Activated CD4-positive, alpha-beta T cell treated with anti-CD3 and anti-CD28 coated beads, Interleukin-2, amount 50 U/mL, for 4 hours (primary cell): ENCODE data around the gene AOPEP.

Source experiments
- DNase-seq, 2 experiments: peaks; one replicate each; pipeline ENCODE4 v3.0.0-alpha.2; 2020

The AOPEP gene

DNA sequence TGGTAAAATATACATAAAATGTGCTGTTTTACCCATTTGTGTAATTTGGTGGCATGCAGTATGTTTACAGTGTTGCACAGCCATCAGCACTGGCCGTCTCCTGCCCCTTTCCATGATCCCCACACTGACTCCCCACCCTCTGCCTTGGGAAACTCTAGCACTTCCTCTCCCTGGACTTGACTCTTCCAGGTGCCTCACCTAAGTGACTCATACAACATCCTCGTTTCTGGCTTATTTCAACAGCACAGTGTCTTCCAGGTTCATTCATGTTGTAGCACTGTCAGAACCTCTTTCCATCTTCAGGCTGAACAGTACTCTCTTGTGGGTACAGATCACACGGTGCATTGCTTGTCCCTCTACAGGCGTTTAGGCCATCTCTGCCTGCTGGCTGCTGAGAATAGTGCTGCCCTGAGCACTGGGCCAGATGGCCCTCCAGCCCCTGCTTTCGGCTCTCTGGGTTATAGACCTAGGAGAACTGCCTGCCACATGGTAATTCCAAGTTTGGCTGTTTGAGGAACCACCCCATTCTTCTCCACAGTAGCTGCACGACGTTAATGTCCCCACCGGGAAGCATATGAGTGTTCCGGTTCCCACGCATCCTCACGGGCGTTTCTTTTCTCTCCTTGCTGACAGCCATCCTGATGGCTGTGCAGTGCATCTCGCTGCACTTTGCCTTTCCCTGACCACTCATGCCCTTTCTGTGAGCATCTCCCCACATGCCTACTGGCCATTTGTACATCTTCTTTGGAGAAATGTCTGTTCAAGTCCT is 379.2 kb downstream of the AOPEP start:
- DNase-seq = no peak

DNA sequence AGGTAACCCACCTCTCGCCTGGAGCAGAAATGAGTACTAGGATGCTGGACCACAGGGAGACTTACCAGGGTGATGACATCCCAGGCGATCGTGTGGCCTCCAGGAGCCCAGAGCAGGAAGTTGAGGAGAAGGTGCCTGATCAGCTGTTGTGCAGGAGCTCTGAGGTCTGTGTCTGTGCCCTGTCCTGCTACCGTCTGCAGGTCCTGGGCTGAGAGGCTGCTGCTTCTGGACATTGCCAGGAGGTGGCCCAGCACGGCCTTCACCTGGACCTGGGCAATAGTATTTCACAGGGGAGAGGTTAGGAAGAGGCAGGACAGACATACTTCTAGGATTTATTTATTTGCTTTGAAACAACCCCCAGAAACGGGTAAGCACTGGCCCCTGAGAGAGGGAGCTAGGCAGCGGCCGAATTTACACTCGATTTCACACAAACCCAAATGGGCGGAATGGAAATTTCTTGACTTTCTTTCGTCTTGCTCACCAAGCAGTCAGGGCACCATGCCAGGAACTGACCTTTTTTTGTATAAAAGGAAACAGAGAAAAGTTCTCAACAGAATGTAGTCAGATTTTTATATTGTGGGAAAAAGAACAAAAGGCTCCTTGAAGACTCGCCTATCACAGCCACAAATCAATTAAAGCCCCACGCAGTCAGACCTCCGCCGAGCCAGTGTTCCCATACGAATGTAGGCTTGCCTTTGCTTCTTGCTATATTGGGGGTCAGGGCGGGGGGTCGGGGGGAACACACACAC is 380.7 kb downstream of the AOPEP start:
- DNase-seq = no peak

DNA sequence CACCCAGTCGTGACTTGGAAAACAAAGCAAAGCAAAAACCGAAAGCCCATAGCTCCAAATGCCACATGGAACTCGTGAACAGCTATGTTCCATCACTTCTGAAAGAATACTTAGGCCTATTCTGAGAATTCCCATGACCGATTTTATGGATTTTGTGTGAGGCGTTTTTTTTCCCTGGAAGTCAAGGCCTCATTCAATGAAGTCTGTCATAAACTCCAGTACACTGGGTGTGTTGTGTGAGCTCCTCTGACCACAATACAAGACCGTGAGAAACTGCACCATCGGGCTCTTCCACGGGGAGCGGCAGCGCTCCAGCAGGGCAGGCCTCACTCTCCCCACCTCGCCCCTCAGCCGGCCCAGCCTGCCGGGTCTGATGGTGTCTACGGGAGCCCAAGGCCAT is 381.5 kb downstream of the AOPEP start:
- DNase-seq = no peak

DNA sequence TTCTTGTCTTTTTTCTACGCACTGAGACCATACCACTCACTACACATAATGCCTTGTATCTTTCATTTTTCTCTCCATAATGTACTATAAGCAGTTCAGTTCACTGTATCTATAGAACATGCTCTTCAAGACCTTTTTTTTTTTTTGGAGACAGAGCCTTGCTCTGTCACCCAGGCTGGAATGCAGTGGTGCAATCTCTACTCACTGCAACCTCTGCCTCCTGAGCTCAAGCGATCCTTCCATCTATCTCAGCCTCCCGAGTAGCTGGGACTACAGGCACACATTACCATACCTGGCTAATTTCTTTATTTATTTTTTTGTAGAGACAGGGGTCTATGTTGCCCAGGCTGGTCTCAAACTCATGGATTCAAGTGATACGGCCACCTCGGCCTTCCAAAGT is 382.3 kb downstream of the AOPEP start:
- no peak for DNase-seq

DNA sequence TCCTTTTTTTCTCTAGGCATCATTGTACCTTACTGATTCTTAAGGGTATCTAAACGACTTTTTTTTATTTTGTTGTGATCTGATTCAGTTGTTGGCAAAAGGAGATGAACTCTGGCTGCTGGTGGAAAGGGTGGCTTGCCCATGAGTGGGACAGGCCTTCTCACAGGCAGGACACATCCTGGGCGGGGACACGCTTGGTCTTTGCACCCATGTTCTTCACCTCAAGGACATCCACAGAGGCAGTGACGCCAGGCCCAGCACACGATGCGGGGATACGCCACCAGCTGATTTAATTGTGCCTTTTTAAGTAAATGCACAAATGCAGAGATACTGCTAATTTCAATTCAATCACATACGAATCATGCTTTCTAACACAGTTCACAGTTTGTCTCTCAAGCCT is 383.0 kb downstream of the AOPEP start:
- no peak for DNase-seq

DNA sequence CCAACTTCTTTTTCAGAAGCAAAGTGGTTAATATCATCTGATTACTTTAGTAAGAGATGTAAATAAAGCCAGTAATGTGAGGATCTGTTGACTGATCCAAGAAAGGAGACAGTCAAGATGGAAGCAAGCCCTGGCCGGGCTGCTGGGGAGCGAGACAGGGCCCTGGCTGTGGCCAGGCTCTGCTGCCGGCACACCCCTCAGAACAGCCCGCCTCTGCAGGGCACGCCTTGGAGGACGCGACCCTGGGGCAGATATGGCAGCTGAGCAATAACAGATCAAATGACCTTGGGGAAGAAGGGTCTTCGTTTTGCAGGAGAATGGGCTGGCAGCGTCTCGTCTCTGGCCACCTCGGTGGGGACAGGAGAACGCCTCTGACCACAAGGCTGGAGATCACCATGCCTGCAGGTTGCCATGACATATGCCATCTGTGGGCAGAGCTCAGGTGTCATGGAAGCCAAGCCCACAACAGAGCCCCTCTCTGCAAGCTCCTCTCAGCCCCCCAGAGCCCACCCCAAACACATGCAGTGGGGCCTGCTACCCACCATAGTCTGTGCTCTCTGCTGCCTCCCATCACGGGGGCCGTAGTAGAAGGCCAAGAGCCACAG is 384.5 kb downstream of the AOPEP start:
- no peak for DNase-seq

DNA sequence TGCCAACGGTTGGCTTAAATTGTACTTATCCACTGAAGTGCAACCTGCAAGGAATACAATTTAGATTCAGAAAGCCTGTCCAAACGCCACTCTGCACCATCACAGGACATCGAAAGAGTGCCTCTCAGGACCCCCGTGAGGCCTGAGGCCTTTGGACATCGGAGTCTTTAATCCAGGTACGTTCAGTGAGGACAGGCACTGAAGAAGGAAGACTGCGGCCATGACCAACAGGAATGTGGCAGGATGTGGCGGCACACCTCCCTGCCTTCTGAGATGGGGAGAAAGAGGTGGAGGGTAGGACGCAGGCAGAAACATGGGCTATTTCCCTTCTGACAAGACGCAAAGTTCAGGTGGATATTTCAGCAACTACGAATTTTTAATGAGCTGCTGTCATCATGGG is 385.2 kb downstream of the AOPEP start:
- no peak for DNase-seq

DNA sequence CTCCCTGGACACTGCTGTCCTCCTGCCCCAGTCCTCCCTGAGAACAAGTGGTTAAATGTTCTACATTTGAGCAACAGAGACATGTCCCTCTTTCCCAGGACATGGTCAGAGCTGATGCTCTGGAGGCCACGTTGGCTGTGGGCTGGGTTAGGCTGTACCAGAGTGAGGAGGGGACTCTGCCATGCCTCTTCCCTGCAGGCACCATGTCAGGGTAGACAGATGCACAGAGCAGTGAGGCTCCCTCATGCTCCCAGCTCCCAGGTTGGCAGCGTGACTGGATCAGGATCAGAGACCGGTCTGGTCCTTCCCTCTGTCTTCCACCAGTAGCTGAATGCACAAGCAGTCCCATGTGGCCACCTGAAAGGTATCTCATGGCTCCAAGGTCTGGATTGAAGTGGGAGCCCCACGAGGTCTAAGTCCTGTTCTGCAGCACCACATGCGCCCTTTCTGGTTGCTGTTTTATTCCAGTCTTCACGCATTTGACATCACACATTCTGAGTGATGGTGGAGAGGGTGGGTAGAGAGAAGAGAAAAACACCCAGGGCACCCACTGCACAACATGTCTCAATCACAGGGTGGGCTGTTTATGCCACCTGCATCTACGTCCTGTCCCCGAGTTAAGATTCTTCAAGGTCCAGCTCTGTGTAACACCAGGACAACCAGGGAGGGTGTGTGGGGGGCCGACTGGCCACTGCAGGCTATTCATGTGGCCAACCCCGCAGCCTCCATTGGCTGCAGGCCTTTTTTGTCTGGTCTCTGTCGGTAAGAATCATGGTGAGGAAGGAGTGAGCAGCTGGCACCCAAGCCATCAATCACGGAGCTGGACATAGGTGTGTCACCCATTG is 386.2 kb downstream of the AOPEP start:
- no peak for DNase-seq

DNA sequence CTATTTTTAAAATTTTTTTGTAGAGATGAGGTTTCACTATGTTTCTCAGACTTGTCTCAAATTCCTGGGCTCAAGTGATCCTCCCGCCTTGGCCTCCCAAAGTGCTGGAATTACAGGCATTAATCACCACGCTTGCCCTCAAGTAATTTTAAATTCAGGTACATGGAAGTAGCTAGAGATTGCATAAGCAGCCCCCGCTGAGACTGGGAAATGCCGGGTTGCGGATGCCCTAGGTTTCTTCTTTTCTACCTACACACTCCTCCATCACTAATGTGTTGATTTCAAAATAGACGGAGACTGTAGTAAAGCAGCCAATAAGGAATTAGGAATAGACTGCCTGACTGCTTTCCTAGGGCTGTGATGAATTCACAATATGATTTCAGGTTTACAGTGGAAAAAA is 388.6 kb downstream of the AOPEP start:
- DNase-seq = no peak

DNA sequence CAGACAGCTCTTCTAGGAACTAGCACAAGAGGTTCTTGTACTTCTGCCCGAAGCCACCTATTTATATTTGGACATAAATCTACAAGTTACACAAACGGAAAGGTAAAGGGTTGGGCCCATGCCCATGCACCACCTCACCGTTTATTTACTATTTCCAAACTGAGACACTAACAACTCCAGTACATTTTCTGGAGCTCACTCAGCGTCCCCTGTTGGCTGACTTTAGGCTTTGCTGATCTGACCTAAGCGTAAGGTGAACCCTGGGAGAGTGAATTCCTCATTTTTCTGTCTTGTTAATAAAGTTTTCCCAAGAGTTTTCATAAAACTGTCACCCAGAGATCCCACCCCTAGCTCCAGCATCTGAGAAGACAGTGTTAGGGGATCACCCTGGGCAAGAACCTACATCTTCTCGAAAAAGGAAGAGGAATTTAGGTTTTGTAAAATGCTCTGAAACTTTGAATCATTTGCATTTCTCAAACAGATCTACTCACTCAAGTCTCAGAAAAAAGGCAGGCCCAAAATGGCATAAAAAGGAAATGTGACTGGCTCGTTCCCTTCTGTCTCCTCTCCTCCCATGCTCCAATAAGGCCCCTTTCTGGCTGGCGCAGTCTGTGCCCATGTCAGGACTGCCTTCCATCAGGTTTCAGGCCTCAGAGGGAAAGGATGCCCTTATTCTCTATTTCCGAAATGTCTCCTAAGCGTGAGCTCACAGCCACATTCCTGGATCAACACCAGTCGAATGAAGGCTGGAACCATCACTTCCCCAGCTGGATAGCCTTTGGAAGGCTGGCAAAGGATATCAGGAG is 389.7 kb downstream of the AOPEP start:
- no peak for DNase-seq

DNA sequence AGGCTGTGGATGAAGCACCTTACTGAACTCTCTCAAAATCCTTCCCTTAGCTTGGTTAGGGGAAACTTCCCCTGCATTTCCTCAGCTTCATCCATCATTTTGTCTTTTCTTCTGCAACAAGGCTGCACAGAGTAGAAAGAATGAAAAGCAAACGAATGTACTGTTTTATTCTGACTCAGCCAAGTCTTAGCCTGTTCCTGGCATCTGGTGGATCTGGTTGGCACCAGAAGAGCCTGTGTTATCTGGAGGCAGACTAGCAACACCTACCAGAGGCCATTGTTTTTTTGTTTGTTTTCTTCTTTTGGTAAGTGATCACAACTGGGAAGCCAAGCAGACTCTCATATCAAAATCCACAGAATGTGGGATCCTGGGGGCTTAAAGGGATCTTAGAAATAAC is 390.3 kb downstream of the AOPEP start:
- no peak for DNase-seq

DNA sequence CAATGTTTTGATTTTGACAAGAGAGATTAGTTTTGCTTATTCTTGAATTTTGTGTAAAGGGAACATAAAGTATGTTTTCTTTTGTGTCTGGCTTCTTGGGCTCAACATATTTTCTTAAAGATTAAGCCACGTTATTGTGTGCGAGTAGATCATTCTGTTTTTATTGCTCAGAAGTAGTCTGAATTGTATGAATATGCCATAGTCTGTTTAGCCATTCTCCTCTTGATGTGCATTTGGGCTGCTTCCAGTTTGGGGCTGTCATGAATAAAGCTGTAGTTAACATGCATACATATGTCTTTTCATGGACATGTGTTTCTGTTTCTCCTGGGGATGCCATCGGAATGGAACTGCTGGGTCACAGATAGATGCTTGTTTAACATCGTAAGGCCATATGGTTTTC is 392.1 kb downstream of the AOPEP start:
- no peak for DNase-seq

DNA sequence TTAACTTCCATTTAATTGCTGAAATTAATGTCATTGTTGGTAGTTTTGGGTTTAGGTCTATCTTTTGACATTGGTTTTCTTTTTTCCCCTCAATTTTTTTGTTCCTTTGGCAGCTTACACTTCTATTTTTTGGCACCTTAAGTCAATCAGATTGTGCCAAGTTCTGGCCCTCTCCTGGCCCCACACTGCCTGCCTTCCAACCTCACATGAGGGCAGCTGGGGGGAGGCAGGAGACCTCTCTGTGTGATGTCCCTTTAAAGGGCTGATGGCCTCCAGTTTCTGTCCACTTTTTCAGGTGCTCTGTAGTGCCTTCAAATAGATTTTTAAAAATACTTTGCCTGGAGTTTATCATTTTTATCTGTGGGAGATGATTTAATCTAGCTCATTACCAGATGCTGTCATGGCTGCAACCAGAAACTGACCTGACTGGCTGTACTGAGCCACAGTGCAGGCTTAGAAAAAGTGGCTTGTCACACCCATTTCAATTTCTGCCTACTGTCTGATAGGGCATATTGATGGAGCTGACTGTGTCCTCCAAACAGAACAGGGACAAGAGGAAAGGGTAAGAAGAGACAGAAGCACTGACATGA is 394.4 kb downstream of the AOPEP start:
- no peak for DNase-seq

DNA sequence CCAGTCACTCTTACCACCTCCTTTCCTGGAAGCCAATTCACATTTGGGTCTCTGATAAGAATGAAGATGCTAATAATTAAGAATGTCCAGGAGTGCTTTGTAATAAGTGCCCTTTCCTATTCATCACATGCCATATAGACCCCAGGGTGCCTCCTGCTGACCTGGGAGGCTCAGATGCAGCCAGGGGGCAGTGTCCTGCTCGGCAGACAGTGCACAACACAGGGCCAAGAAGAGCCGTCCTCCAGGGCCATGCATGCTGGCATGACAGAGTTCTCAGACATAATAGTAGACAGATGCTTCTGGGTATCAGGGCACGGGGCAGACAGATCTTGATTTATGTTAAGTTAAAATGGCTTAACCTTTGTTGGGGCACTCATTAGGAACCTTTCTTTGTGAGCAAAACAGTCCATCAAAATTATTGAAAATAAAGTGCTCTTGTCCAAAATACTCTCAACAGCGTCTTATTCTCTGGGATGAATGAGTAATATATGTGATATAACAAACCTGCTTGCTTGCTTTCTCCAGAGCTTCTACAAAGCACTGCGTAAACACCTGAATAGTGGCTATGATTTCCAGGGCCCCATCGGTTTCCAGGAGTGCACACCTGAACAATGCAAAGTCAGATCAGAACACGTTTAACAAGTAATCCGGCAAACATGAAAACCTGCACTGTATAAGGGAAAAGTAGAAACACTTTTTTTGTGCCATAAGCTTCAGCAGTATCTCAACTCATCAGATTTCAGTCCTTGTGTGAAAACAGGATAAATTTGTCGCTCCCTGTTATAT is 398.3 kb downstream of the AOPEP start:
- DNase-seq = no peak

DNA sequence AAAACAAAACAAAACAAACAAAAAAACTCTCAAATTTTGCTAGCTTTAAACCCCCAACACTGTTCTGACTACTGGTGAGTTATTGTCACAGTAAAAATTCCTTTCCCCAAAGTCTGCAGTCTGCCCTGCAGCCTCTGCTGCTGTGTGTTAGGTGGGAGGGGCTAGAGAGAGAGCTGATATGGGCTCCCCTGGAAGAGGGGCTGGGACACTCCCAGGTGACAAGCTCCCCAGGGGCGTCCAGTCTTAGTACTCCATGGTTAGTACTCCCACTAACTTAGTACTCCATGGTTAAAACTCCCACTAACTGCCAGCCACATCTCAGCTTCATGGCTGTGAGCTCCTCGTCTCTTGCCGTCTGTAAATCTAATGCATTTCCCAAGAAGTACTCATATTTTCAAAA is 399.2 kb downstream of the AOPEP start:
- no peak for DNase-seq

DNA sequence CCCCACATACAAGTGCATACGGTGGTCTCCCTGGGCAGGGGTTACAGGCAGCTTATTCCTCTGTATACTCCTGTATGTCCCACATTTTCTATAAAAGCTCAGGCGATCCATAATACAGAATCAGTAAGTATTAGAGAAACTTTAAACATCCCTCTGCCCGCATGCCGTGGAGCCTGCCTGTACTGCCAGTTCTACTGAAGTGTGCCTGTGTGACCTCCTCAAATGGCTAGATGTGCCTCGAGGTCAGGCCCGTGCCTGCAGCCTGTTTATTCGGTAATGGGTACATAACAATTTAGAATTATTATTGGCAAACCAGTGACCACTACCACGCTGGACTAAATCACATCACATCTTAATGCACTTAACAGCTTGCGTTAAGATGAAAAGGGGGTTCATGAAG is 400.2 kb downstream of the AOPEP start:
- no peak for DNase-seq

DNA sequence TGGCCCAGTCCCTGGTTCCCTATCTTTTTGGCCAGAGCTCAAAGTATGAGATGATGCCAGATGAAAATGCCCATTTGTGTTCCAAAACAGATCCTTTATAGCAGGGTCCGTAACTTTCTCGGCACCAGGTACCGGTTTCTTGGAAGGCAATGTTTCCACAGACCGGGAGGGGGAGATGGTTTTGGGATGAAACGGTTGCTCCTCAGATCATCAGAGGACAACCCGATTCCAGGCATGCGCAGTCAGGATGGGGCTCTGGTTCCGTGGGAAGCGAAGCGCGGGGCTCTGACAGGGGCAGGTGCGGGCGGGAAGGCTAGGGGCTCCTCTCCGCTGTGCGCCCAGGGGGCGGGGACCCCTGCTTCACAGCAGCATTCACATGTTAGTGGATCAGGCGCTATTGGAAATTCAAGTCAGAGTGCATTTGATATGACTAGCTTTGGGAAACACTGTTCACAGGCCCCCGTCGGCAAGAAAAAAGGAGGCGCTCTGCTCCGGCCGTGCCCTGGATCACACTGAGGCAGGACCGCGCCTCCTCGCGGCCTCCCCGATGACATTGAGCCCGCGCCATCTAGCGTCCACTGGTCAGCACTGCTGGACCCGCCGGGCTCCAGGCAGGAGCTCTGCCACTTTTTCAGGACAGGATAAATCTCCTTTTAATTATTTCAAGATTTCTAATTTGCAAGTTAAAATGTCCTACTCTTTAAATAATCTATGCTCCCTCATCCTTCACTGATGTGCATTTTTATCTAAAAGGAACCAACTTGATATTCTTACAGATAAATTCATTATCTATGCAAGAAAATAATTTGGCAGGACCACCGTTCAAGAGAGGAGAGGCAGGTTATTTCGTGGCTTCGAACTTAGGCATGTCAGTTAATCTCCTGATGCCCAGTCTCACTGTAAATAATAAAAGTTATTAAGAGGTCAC is 401.0 kb downstream of the AOPEP start:
- peak; percentile 59 to 61 for DNase-seq

DNA sequence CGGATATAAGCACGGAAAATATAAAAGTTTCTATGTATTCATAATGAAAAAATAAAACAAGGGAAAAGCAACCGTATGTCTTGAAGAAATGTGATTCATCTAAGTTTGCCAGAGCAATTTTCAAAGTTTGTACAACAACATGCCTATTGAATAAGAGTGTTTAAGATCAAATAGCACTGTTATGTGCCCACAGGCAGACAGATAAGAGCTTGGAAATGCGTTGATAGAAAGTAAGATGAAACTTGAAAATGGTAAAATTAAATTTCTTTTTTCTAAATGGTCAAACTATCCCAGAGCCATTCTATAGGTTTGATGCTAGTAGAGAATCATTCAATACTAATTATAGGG is 401.7 kb downstream of the AOPEP start:
- no peak for DNase-seq

DNA sequence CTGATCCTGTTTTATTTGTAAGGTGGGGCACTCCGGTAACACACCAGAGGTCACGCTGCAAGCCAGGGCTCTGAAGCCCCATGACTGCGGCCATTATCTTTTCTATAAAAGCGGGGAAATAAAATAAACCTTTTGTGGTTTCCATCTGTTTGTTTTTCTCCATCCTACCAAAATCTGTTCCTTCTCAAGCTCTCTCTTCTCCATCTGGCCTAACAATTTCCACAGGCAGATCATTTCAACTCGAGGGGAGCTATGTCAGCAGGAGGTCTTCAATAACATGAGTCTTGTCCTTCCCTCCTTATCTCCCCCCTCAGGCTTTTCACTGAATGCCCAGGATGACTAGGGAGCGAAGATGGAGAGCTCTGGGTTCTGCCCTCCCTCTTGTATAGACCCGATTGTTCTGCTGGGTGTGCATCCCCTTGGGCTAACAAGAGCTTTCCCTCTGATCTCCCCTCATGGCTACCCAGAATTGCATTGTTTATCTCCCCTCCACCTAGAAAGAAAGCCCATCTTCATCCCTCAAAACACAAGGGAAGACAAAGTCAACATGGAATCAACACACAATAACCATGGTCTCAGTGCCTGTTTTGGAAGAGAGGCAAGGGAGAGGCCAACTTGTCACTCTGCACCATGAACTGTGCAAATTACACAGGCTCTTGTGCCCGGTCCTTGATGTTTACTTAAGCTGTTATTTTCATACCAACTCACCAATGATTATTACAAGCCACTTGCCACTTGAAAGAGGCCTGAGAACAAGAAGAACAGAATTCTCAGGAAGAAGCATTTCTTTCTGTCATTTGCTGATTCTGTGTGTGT is 403.2 kb downstream of the AOPEP start:
- no peak for DNase-seq
